ENCODE data around the gene MYLK4. TPM values are rescaled to one million over a fixed set of nuclear protein-coding genes. Genes with fewer than 3 reads are reported as not detected.
A peak's percentile ranks its signal among the peaks of the same experiment; 100 is the strongest.

The MYLK4 gene
- total RNA-seq, 2 experiments from 2014 or later: 0.10 to 0.21 TPM

- Mint-ChIP-seq H3K27me3 (peaks cover 35% of the 10 kb centered on the region), H3K36me3 (no peaks in the 10 kb centered on the region), H3K4me1 (peaks cover 4% of the 10 kb centered on the region), H3K27ac (no peak overlapping the region), H3K4me3 (no peak overlapping the region), H3K9me3 (no peaks in the 10 kb centered on the region)
- DNase-seq: no peak
Measured at GRCh38 chr6:2639896-2640295, 110.8 kb downstream of the MYLK4 start.

DNA sequence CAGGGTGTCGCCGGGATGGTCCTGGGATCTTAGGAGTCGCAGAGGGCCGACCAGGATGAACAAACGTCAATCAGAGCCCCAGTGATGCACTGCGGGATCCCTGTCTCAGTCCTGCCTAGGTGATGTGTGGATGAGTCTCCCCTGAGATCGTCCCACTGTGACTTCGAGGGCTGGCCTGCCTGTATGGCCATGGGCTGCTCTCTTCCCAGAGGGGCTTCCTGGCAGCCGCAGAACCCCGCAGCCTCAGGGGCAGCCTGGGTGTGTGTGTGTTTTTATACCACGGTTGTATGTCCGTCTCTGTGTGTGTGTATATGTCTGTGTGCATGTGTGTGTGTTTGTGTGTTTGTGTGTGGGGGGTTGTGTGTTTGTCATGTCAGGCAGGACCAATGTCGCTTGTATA, 111.6 kb downstream of the MYLK4 start:
- Mint-ChIP-seq H3K4me1 (peaks cover 11% of the 10 kb centered on the region), H3K9me3 (no peaks in the 10 kb centered on the region)

GRCh38 chr6:2636672-2637071, 114.0 kb downstream of the MYLK4 start:
- Mint-ChIP-seq H3K9me3 (no peaks in the 10 kb centered on the region), H3K27ac (no peak overlapping the region), H3K4me1 (peaks cover 11% of the 10 kb centered on the region), H3K27me3 (peaks cover 20% of the 10 kb centered on the region), H3K36me3 (no peaks in the 10 kb centered on the region), H3K4me3 (no peak overlapping the region)
- no peak for DNase-seq

More for the DNA sequence above, 111.6 kb downstream of the MYLK4 start:
- H3K4me3 Mint-ChIP-seq: no peak overlapping the region
- no peaks in the 10 kb centered on the region for H3K36me3 Mint-ChIP-seq
- no peak overlapping the region for H3K27ac Mint-ChIP-seq
- DNase-seq: no peak
- peaks cover 32% of the 10 kb centered on the region for H3K27me3 Mint-ChIP-seq

- no peak for DNase-seq
- Mint-ChIP-seq H3K36me3 (no peaks in the 10 kb centered on the region), H3K27ac (no peak overlapping the region)
Measured at GRCh38 chr6:2635911-2636310, 114.8 kb downstream of the MYLK4 start.

GRCh38 chr6:2634139-2634964, 116.4 kb downstream of the MYLK4 start:
- H3K27me3 Mint-ChIP-seq: peaks cover 3% of the 10 kb centered on the region
- no peaks in the 10 kb centered on the region for H3K36me3 Mint-ChIP-seq
- peak; percentile 84 for DNase-seq
- H3K27ac Mint-ChIP-seq: peak overlapping the region; percentile 51
- H3K4me1 Mint-ChIP-seq: peaks cover 9% of the 10 kb centered on the region
- peak overlapping the region; percentile 54 for H3K4me3 Mint-ChIP-seq
- H3K9me3 Mint-ChIP-seq: no peaks in the 10 kb centered on the region

More at GRCh38 chr6:2635911-2636310, 114.8 kb downstream of the MYLK4 start:
- Mint-ChIP-seq H3K9me3 (no peaks in the 10 kb centered on the region), H3K27me3 (peaks cover 13% of the 10 kb centered on the region), H3K4me1 (peaks cover 10% of the 10 kb centered on the region), H3K4me3 (no peak overlapping the region)

- H3K27ac Mint-ChIP-seq: no peak overlapping the region
- H3K36me3 Mint-ChIP-seq: no peaks in the 10 kb centered on the region
- H3K27me3 Mint-ChIP-seq: peaks cover 3% of the 10 kb centered on the region
- H3K4me1 Mint-ChIP-seq: peaks cover 9% of the 10 kb centered on the region
- H3K4me3 Mint-ChIP-seq: no peak overlapping the region
- no peak for DNase-seq
- H3K9me3 Mint-ChIP-seq: no peaks in the 10 kb centered on the region
Measured at GRCh38 chr6:2633736-2634135, 117.0 kb downstream of the MYLK4 start.

GRCh38 chr6:2632976-2633584, 117.6 kb downstream of the MYLK4 start:
- Mint-ChIP-seq H3K27ac (no peak overlapping the region), H3K9me3 (no peaks in the 10 kb centered on the region), H3K4me1 (peaks cover 9% of the 10 kb centered on the region), H3K36me3 (no peaks in the 10 kb centered on the region), H3K4me3 (no peak overlapping the region), H3K27me3 (peaks cover 3% of the 10 kb centered on the region)
- DNase-seq: no peak

DNA sequence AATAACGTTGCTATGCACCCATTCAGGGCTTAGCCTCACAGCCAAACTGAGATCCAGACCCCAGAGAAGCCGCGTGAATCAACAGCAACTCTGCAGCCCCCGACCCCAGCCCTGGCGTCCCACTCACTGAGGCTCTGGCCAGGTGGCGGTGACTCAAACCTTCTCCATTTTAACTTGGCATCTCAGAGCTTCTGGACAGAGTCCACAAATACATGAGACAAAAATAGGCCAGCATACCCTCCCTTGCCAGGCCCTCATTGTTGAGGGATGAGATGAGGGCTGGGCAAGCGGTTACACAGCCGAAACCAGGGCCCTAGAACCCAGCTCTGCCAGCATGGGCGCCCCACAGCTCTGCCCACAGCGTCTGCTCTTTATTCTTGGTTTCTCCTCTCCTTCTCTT, 118.4 kb downstream of the MYLK4 start:
- Mint-ChIP-seq H3K9me3 (no peaks in the 10 kb centered on the region), H3K4me3 (no peak overlapping the region), H3K27ac (no peak overlapping the region), H3K27me3 (no peaks in the 10 kb centered on the region), H3K4me1 (peaks cover 9% of the 10 kb centered on the region), H3K36me3 (no peaks in the 10 kb centered on the region)
- no peak for DNase-seq

- Mint-ChIP-seq H3K4me3 (no peak overlapping the region), H3K27ac (no peak overlapping the region)
Measured at GRCh38 chr6:2630891-2631571, 119.7 kb downstream of the MYLK4 start.

DNA sequence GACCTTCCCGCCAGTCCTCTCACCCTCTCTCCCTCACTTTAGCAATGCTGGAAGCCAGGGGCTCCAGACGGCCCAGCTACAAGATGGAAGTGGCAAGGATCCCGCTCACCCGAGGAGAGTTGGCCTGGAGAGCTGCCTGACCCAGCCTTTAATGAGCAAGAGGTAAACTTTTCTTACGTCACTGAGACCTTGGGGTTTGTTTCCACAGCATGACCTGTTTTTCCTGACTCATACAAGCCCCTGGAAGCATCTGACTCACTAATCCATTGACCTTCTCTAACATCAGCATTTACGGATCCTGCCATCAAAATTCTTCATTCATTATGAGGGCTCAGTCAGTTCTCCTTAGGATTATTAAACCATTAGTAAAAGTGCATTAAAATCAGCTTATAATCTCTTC, 120.4 kb downstream of the MYLK4 start:
- no peaks in the 10 kb centered on the region for H3K27me3 Mint-ChIP-seq
- no peaks in the 10 kb centered on the region for H3K9me3 Mint-ChIP-seq
- H3K4me1 Mint-ChIP-seq: peaks cover 9% of the 10 kb centered on the region
- H3K27ac Mint-ChIP-seq: no peak overlapping the region
- H3K36me3 Mint-ChIP-seq: no peaks in the 10 kb centered on the region
- DNase-seq: no peak
- H3K4me3 Mint-ChIP-seq: no peak overlapping the region

More at GRCh38 chr6:2630891-2631571, 119.7 kb downstream of the MYLK4 start:
- DNase-seq: no peak
- Mint-ChIP-seq H3K36me3 (no peaks in the 10 kb centered on the region), H3K27me3 (no peaks in the 10 kb centered on the region), H3K9me3 (no peaks in the 10 kb centered on the region), H3K4me1 (peaks cover 9% of the 10 kb centered on the region)

- H3K36me3 Mint-ChIP-seq: no peaks in the 10 kb centered on the region
- H3K27me3 Mint-ChIP-seq: no peaks in the 10 kb centered on the region
- no peaks in the 10 kb centered on the region for H3K9me3 Mint-ChIP-seq
- H3K4me1 Mint-ChIP-seq: no peaks in the 10 kb centered on the region
- no peak for DNase-seq
- H3K4me3 Mint-ChIP-seq: no peak overlapping the region
- no peak overlapping the region for H3K27ac Mint-ChIP-seq
Measured at GRCh38 chr6:2626401-2626800, 124.3 kb downstream of the MYLK4 start.

- DNase-seq: no peak
- no peaks in the 10 kb centered on the region for H3K27me3 Mint-ChIP-seq
- no peak overlapping the region for H3K27ac Mint-ChIP-seq
- no peak overlapping the region for H3K4me3 Mint-ChIP-seq
- H3K9me3 Mint-ChIP-seq: no peaks in the 10 kb centered on the region
- no peaks in the 10 kb centered on the region for H3K36me3 Mint-ChIP-seq
- H3K4me1 Mint-ChIP-seq: no peaks in the 10 kb centered on the region
Measured at GRCh38 chr6:2625581-2625980, 125.1 kb downstream of the MYLK4 start.

GRCh38 chr6:2624177-2624576, 126.5 kb downstream of the MYLK4 start:
- H3K36me3 Mint-ChIP-seq: no peaks in the 10 kb centered on the region
- peaks cover 4% of the 10 kb centered on the region for H3K27me3 Mint-ChIP-seq
- no peak for DNase-seq
- H3K4me1 Mint-ChIP-seq: no peaks in the 10 kb centered on the region
- H3K9me3 Mint-ChIP-seq: no peaks in the 10 kb centered on the region
- no peak overlapping the region for H3K27ac Mint-ChIP-seq
- H3K4me3 Mint-ChIP-seq: no peak overlapping the region

DNA sequence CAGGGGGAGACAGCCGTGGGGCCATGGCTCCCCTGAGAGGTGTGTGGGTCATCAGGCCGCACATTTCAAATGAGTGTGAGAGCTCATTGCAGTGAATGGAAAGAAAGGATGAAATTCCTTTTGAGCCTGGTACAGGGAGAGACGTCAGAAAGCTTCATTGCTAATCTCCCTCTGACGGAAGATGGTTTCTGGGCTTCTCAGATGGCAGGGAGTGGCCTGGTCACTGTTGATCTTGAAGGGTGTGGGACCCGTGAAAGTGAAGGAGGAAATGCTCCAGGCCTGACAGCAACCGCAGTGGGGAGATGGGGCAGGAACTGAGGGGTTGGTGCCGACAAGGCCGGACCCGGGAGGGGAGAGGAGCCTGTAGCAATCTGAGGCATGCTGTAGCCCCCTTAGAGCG, 127.4 kb downstream of the MYLK4 start:
- Mint-ChIP-seq H3K9me3 (no peaks in the 10 kb centered on the region), H3K27ac (no peak overlapping the region), H3K27me3 (peaks cover 7% of the 10 kb centered on the region), H3K4me3 (no peak overlapping the region), H3K4me1 (no peaks in the 10 kb centered on the region), H3K36me3 (no peaks in the 10 kb centered on the region)
- DNase-seq: no peak

DNA sequence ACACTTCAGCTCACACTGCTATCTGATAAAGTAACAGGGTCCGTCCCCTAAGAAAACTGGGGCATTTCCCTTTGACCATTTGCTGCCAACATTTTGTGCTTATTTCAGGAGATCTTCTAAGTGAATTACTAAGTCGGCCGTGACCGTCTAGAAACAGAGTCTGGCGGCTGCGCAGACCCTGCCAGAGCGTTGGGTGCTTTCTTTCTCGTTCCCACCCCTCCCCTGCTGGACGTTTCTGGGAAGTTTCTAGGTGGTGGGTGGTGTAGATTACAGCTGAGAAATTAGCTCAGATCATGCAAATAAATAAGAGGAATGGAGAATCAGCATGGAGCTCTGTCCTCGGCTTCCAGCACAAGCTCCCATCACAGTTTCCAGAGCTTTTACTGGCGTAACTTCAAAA, 128.1 kb downstream of the MYLK4 start:
- H3K4me3 Mint-ChIP-seq: no peak overlapping the region
- no peaks in the 10 kb centered on the region for H3K4me1 Mint-ChIP-seq
- peaks cover 7% of the 10 kb centered on the region for H3K27me3 Mint-ChIP-seq
- H3K27ac Mint-ChIP-seq: no peak overlapping the region
- no peak for DNase-seq
- H3K36me3 Mint-ChIP-seq: no peaks in the 10 kb centered on the region
- no peaks in the 10 kb centered on the region for H3K9me3 Mint-ChIP-seq
